SK-N-SH (cell line): ENCODE results near the gene P2RX3.

Experiments used
- CTCF ChIP-seq: fragments of 200-600 bp; sonication (generic); IDR thresholded peaks from 2 replicates; pipeline ENCODE4 v1.6.1; 2017; ENCODE audit warnings: antibody characterized with exemption, mild to moderate bottlenecking, moderate library complexity
- FOXM1 ChIP-seq: IDR thresholded peaks from 2 replicates; pipeline ENCODE4 v1.4.0; 2012; ENCODE audit warnings: low read depth, mild to moderate bottlenecking
- TAF1 ChIP-seq: IDR thresholded peaks from 2 replicates; pipeline ENCODE4 v1.6.1; 2012; ENCODE audit warnings: low read depth, mild to moderate bottlenecking, low read length, moderate library complexity, borderline replicate concordance
- YY1 ChIP-seq: IDR thresholded peaks from 2 replicates; pipeline ENCODE4 v1.4.0; 2012; ENCODE audit warnings: low read depth, mild to moderate bottlenecking
- ZBTB33 ChIP-seq: IDR thresholded peaks from 2 replicates; pipeline ENCODE4 v1.4.0; 2012; ENCODE audit warnings: low read depth, borderline replicate concordance

- TF ChIP-seq ZBTB33: no peak
- no peak for TF ChIP-seq YY1
- TF ChIP-seq FOXM1: no peak
- no peak for TF ChIP-seq TAF1
- TF ChIP-seq CTCF: no peak
Observed at GRCh38 chr11:57406337-57406904, 68.3 kb downstream of the P2RX3 start.
